HG02870 (cell line): ENCODE data around the gene UBN2.

Experiments
- ATAC-seq: cut with Tn5 transposase; IDR thresholded peaks from one replicate; pipeline ENCODE4 v1.9.1; 2021; ENCODE audit warnings: mild to moderate bottlenecking, moderate library complexity; ENCODE audit not compliant: unreplicated experiment

Gene UBN2

DNA sequence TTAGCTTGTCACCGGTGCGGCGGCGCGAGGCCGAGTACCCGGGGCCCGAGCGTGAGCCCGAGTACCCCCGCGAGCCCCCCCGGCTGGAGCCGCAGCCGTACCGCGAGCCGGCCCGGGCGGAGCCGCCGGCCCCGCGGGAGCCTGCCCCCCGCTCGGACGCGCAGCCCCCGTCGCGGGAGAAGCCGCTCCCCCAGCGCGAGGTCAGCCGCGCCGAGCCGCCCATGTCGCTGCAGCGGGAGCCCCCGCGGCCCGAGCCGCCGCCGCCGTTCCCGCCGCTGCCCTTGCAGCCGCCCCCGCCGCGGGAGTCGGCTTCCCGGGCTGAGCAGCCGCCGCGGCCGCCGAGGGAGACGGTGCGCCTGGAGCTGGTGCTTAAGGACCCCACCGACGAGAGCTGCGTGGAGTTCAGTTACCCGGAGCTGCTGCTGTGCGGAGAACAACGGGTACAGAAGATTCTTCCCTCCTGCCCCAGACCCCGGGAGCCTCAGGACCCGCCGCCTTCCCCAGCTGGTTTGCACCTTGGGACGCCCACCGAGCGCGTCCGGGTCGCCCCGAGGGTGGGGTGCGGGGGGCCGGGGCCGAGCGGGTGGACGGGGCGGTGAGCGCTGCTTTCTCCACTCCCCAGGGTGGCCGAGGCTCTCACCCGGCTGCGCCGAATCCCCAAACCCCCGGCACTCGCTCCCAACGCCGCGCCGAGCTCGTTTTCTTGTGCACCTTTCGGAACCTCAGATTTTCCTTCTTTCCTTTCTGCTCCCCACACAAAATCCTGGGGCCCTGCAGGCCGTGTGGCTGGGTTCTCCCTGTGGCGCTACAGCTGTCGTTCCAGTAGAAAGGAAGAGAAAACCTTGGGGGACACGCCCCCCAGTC lies 708 bp downstream of the UBN2 start:
- ATAC-seq, result peak; percentile 25

DNA sequence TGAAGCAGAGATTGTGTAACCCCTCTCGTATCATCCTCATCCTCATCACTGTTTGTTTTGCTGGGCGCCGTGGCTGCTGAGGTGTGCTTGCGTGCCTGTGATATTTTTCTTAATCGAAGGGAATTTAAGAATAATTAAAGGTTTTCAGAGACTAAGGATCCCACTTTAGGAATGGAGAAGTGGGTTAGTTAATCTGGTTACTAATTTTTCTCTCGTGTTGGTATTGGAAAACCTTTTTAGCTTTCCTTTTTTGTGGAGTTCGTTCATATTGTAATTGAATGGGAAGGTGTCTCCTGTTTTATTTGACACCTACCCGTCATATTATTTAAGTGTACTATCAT lies 1.3 kb downstream of the UBN2 start:
- ATAC-seq, result no peak

DNA sequence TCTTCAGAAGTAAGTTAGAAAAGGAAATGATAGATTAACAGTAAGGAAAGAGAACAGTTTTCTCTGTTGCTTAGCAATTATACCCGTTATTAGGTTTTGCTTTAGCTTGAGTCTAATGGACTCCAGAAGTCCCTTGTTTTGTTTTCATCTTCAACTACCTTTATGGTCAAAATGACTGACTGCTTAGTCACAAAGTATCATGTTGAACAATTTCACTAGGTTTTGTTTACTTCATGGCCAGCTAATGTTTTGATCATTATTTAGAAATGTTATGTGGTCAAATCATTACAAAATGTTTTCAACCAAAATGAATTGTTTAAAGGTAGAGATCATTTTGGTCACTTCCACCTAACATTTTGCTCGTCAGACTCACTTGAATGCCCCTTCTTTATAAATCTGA lies 1.9 kb downstream of the UBN2 start:
- ATAC-seq, result no peak

DNA sequence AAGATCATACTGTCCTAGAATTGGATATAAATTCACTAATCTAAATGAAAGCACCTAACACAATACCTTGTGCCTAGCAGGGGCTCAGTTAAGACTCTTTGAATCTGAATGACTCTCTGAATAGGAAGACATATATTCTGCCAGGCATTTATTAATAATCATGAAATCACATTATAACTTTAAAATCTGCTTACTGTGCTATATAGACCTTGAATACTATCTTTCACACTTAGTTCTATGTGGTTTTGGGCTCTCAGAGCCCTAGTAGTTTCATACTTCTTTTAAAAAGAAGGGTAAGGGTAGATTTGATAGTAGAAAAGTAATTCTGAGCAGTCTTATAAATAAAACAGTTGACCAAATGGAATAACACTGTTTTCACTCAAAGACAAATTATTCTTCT lies 10.2 kb downstream of the UBN2 start:
- no peak for ATAC-seq

DNA sequence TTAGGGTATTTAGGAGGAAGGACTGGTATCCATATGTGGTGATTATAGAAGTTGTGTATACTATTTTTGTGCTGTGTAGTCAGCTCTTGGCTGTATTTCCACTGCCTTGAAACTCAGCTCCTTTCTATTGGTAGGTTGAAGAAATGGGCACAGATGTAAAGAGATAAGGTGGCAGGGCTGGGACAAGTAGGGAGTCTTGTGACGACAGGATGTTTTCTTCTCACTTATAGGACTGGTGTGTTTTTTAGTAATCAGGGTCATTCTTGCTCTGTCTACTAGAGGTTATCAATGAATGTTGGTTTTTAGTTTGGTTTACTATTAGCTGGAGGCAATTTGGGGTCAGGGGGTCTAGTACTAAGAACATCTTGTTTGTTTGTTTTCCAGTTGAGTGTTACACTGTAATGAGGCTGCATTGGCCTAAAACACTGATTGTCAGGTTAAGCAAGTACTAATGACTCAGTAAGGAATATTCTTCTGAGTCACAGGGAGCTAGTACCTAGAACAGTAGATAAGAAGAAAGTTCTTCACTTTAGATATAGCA lies 11.8 kb downstream of the UBN2 start:
- peak; percentile 51 for ATAC-seq

DNA sequence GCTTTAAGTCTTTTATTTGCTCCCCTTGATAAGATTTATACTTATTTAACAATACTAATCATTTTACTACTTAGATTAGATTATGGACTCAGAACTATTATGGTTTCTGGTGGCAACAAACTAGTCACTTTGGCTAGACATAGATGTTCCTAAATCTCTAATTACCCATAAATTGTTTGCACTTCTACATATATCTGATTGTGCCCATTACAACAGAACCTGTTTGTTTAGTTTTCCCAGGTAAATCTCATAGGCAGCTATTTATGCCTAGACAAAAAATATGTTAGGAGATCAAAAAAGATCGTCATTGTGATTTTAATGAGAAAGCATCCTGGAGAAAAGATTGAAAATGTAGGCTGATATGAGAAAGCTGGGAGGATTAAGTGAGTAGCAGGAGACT lies 14.4 kb downstream of the UBN2 start:
- no peak for ATAC-seq

DNA sequence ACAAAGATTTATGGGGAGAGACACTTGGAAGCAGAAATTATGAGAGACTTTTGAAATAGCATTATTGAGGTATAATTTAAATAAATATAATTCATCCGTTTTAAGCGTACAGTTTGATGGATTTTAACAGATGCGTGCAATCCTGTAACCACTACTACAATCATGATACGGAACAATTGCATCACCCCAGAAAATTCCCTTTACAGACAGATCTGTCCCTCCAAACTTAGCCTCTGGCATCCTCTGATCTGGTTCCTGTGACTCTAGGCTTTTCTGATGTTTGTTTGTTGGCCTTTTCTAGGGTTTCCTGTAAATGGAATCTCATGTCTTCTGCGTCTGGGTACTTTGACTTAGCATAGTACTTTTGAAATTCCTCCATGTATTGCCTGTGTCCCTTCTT lies 15.5 kb downstream of the UBN2 start:
- ATAC-seq, result no peak

DNA sequence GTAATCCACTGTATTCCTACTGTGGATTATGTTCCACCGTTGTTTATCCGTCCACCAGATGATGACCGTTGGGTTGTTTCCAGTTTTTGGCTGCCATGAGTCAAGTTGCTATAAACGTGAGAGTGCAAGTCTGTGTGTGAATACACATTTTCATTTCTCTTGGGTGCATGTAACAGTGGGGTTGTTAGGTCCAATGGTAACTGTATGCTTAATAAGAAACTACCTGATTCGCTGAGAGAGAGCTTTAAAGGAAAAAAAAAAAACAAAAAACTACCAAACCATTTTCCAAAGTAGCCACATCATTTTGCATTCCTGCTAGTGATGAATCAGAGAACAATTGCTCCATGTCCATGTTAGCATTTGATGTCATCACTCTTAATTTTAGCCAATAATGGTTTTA lies 15.9 kb downstream of the UBN2 start:
- no peak for ATAC-seq

DNA sequence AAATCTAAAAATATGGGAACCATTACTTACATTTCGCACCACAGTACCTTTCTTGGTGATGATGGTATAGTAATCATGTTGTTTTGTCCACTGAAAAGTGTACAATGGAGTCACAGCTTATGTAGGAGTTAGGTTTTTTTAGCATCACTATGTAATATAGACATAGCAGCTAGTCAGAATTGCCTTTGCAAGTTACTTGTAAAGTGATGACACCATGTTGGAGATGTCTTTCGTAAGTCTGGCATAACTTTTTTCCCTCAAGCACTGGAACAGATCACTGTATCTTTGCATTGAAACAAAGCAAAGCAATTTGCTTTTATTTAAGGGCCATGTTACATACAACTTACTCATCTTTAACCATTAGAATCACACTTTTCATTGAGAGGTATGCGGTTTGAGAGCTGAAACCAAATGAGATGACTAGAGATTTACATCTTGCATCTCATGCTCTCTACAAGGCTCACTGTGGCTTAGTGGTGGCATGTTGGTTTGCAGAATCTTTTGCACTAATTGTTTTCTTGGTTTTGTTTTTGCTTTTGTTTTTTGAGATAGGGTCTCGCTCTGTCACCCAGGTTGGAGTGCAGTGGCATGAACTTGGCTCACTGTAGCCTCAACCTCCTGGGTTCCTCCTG lies 18.3 kb downstream of the UBN2 start:
- peak; percentile 53 for ATAC-seq

DNA sequence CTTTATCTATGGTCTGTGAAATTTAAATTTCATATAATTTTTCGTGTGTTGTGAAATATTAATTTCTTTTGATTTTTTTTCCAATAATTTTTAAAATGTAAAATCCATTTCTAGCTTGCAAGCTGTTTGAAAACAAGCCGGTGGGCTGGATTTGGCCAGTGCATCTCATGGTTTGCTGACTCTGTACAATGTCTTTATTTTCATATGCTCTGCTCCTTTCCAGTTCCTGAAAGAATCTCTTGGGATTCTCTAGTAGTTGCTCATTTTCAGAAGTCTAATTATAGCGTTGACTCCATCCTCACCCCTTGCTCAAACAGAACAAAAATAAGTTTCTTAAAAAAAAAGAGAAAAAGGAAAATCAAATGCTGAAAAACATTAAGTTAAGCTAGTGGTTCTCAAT lies 21.4 kb downstream of the UBN2 start:
- ATAC-seq, result no peak

DNA sequence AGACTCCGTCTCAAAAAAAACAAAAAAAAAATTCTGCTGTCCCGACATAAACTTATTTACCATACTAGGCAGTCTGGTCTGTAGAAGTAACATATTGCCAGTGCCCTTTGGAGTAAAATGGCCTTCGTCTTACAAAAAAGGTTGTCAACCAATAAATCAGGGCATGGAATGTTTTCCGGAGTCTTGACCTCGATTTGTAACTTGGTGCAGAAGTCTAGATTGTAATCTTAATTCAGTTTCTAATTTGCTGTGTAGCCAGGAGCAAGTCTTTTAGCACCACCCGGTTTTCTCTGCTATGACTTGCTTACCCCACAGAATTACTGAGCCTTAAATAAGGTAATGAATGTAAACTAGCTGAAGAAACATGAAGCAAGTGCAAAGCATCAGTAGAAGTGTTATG lies 23.2 kb downstream of the UBN2 start:
- no peak for ATAC-seq

DNA sequence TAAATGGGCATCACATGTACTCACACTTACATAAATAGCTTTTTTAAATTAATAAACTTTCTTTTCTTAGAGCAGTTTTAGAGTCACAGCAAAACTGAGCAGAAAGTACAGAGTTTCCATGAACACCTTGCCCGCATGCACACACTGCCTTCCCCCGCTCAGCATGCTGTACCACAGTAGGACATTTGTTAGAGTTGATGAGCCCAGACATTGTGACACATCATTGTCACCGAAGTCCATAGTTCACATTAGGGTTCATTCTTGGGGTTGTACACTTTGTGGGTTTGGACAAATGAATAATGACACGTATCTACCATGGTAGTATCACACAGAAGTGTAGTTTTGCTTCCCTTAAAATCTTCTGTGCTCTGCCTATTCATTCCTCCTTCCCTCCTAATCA lies 23.7 kb downstream of the UBN2 start:
- ATAC-seq, result no peak

DNA sequence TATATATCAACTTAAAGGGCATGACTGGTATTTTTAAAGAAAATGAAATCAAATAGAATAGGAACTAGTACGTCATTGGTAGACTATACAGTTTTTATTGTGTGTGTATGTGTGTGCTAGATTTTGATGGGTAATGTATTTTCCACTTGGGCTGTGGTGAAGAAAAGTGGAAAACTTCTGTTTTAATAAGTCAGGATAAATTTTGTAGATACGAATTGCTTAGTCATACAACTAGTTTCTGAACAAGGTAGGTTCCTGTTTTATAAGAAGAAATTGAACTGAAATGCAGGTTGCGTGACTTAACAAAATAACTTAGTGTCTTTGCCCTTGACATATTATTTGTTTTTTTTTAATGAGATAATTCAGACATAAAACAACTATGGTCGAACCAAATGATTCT lies 24.3 kb downstream of the UBN2 start:
- ATAC-seq, result no peak

DNA sequence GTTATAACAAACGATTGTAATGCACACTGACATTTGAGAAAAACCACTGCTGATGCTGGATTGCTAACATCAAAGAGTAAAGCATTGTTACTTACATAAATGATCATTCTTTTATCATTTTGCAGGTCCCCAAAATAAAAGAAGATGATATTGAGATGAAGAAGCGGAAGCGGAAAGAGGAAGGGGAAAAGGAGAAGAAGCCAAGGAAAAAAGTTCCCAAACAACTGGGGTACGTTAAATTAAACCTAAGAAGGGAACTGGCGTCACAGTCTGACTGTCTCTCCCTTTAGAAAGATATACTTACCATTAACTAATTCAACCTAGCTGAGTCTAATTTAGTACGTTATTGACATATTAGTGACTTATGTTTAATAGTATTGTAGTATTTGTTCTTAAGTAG lies 28.1 kb downstream of the UBN2 start:
- ATAC-seq, result no peak

DNA sequence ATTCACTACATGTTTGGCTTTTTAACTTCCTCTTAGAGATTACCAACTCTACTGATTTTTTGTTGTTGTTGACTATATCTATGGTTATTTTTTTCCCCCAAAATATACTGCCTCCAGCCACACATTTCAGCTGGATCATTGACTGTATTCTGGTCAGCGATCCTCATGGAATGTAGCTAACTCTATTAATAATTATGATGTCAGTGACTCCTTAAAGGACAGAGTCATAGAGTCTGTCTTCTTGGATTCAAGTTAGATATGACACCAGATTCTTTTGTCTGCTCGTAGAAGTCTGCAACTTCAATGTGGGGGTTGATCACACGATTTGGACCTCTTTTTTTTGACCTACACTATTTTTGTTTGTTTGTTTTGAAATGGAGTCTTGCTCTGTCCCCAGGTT lies 33.2 kb downstream of the UBN2 start:
- ATAC-seq, result no peak

DNA sequence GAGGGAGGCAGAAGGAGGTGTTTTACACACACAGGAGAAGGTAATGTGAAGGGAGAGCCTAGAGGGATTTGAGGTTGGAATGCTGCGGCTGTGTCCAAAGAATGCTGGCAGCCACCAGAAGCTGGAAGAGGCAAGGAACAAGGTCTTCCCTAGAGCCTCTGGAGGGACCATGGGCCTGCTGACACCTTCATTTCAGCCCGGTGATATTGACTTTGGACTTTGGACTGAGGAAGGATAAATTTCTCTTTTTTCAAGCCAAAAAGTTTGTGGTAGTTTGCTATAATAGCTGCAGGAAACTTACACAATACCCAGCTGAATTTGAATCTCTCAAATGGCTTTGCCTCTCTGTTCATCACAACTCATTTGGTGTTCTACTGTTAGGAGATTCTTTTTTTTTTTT lies 34.6 kb downstream of the UBN2 start:
- ATAC-seq, result no peak

DNA sequence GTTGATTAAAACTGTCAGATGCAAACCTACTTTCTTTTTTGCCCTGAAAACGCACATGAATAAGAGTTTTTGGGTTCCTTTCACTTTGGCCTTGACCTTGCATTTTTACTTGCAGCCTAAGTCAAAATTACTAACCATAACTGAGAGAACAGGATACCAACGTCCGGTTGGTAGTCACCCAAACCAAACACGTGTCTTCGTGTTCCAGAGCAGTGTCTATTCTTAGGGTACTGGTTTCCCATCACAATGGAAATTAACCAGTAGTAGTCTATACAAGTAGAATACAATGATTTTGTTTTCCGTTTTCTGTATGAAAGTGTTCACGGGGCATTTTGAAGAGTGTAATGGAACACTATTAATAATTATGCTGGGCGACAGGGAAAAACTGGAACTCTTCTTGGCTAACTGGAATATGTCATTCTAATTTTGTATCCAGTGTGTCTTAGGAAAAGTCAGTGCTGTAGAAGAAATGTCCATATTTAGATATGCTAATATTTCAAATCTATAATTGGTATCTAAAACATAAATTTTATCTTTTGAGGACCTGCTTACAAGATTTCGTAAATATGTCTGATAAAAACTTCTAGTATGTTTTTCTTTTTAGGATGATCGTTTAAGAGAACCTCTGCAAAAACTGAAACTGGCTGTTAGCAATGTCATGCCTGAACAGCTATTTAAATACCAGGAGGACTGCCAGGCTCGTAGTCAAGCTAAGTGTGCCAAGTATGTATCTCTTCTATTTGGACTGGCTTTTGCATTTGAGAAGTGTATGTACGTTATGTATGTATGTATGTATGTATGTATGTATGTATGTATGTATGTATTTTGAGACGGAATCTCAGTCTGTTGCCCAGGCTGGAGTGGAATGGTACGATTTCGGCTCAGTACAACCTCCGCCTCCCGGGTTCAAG lies 40.9 kb downstream of the UBN2 start:
- ATAC-seq, result no peak

DNA sequence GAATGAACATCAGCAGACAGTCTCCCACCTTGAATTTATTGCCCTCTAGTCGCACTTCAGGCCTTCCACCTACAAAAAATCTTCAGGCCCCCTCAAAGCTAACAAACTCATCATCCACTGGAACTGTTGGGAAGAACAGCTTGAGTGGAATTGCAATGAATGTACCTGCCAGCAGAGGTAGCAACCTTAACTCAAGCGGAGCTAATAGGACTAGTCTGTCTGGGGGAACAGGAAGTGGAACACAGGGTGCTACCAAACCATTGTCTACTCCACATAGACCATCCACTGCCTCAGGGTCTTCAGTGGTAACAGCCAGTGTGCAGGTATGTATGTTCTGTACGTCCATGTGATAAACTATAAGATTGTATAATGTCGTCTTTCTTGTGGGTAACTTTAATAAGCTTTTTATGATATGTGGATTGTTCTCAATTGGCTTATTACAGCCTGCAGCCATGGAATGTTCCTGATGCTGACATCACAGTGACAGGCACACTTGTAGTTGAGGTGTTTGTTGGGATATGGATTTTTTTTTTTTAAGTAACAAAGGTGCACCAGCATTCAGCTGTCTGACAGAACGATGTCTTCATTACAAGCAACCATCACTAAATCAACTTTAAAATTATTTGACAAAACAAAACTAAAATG lies 53.3 kb downstream of the UBN2 start:
- no peak for ATAC-seq

DNA sequence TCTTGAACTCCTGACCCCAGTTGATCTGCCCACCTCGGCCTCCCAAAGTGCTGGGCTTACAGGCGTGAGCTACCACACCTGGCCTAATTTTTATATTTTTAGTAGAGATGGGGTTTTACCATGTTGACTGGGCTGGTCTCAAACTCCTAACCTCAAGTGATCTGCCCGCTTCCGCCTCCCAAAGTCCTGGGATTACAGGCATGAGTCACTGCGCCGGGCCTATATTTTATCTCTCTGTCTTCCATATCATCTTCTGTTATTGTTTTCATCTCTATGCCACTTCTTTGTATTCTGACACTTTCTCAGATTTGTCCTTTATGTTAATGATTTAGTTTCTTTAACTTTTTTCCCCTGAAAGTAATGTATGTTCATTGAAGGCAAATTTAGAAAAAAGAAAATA lies 55.1 kb downstream of the UBN2 start:
- ATAC-seq, result no peak

DNA sequence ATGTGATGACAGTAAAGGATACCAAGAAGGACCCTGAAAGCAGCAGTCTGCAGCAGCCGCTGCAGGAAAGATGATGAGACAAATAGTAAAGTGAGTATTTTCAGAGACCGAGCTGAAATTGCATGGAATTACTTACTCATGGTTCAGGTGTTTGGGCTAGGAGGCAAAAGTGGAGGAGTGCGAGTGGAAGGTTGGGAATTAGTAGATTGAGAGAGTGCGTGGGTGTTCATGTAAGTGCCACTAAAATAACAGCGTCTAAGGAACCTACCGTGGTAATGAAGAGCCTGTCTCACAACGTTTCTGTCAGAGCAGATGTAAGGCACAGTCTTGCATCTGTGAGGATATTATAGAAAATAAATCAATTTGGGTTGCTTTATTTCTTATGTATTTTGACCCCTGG lies 61.8 kb downstream of the UBN2 start:
- no peak for ATAC-seq

DNA sequence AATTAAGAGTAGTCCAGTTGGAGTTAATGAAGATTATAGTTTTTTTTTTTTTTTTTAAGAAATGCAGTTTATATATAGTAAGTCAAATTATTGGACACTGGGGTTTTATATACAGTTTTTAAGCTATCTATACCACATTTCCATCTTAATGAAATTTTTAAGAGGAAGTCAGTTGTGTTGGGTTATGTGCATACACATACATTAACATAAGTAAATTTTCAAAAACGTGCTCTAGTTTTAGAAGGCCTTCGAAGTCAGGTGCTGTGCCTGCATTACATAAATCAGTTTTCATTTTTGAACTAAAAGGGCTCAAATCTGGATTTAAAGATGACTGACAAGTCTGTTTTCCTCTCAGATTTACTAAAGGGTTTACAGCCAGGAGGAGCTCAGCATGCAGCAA lies 62.5 kb downstream of the UBN2 start:
- ATAC-seq, result no peak
